NCI-H345 (cell line): ENCODE results near the gene ZNF621.

Experiments
- DNase-seq: peaks from one replicate; lab custom pipeline; 2025; lab: John Stamatoyannopoulos, UW

ZNF621 gene

GRCh38 chr3:40524568-40525285 lies at the start of gene ZNF621:
ZNF621 (plus strand) TSS chr3:40524960; CDS start chr3:40525841, 881 bp downstream.
- peak; percentile 78 for DNase-seq

DNA sequence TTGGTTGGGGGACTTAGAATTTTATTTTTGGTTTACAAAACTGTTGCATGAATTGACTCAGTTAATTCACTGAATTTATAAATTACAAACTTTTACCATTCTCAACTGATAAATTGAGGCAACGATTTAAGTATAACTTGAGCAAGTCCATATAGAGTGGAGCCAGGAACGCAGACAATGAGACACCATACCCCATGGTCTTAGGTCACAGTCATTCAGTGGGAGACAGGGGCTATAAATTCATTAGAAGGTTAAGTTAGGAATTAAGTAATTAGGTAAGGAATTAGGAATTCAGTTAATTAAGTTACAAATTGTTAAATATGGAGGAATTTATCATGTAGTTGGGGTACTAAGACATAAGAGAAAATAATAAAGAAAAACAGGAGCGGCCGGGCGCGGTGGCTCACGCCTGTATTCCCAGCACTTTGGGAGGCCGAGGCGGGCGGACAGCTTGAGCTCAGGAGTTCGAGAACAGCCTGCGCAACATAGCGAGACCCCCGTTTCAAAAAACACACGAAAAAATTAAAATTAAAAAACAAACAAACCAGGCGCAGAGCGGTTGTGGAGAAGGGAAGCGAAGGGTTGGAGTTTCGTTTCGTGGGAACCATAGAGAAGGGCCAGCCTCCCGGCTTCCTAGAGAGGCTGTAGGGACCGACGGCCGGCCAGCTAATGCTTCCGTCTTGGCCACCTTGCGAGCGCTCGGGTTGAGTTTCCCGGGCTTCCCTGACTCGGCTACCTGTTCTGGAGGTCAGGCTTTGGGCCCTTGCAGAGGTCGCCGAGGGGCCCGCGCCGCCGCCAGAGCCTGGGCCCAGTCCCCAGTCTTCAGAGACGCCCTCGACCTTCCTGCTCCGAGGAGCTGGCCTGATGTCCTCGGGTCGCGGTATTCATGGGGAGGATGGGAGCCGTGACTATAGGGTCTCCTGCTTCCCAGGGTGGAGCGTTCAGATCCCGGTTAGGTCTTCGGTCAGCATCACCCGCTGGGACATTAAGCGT lies 48.0 kb upstream of the ZNF621 start, which contains the start of gene ZNF619:
Gene ZNF619 (plus strand): TSS at position 645 of the 993 bp plus-strand sequence. CDS start 858 bp downstream, outside the sequence.
- peak; percentile 43 for DNase-seq

DNA sequence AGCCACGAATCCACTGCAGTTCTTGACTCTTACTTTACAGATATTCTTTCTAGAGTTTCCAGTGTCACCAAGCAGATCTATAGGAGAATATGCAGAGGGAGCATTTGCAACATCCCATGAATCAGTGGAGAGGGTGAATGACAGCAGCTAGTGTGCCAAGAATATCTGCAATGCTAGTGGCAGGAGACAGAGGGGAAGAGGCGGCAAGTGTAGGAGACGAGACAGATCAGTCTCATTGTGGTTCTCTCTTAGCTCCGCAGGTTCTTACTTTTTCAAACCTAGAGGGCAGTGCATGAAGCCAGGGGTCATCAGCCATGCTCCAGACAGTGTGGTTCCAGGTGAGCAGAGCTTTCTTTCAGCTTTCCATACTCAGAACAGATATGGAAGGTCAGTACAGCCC lies 47.1 kb upstream of the ZNF621 start:
- no peak for DNase-seq

- DNase-seq = no peak
Measured at GRCh38 chr3:40487172-40487571, 37.6 kb upstream of the ZNF621 start.

DNA sequence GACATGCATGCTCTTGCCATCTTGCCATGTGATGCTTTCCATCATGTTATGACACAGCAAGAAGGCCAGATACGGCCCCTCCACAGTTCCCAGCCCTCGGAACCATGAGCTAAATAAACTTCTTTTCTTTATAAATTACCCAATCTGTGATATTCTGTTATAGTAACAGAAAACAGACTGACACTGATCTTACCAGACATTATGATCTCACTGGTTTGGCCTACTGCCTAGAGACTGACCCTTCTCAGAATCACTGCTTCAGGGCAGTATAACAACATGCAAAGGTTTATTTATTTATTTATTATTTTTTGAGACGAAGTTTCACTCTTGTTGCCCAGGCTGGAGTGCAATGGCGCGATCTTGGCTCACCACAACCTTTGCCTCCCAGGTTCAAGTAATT lies 33.8 kb upstream of the ZNF621 start:
- DNase-seq = no peak

DNA sequence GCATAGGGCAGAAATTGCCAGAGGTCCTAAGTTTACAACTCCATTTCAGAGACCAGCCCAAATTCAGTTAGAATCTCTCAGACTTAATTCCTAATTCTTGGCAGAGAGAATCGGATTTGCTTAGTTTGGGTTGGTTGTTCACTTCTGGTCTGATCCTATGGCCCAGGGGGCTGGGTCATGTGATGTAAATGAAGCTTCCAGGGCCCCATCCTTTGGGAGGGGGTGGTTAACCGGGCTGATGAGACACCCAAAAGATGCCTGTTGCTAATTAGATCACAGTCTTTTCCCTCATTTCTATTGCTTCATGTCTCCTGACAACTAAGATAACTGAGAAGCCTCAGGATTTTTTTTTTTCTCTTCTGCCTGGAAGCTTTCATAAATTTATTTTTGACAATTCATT lies 30.1 kb upstream of the ZNF621 start:
- no peak for DNase-seq

DNA sequence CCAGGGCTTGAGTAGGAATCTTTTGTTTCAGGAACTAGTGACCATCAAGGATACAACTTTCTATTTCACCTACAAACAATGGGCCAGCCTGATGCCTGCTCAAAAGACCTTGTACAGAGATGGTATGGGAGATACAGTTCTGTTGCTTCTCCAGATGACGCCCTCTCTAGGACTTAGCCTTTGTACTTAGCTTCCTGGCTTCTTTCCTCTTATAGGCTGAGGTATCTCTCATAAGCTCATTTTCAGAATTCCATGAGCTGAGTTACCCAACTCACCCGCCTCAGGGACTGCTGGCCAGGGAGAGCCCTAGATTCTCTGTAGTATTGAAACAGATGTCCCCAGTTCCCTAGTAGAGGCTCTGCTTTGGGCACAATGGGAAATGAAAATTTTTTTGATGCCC lies 27.5 kb upstream of the ZNF621 start:
- DNase-seq = no peak

GRCh38 chr3:40499952-40500351 lies 24.8 kb upstream of the ZNF621 start:
- no peak for DNase-seq

GRCh38 chr3:40502034-40502433 lies 22.7 kb upstream of the ZNF621 start:
- no peak for DNase-seq

DNA sequence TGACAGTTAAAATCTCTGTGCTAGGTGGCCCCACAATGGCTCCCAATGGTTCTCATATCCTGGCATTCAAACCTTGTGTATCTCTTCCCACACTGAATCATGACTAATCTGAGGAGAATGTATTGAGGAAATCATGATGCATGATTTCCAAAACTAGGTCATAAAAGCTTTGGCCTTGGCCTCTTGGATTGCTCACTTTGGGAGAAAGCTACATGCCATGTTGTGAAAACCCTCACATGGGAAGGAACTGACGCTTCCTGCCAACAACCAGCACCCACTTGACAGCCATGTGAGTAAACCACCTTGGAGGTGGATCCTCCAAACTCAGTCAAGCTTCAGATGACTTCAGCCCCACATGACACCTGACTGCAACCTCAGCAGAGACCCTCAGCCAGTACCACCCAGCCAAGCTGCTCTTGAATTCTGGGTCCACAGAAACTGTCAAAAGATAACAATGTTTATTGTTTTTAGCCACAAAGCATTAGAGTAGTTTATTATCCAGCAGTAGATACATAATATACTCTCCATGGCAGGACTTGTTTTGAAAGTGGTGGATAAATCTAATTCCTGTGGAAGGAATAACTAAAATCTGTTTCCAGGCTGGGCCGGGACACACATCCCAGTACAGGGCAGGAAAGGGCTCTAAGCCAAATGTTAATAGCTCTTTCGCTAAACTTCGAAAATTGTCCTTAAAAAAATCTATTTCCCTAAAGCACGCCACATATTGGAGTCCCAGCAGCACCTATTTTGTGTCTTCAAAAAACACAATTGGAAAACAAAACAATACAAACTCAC lies 19.9 kb upstream of the ZNF621 start:
- no peak for DNase-seq

- DNase-seq = peak; percentile 83
Measured at GRCh38 chr3:40505599-40506462, 18.9 kb upstream of the ZNF621 start, which contains the start of gene ZNF620. ZNF620 (plus strand) TSS chr3:40506039; CDS start chr3:40506353, 314 bp downstream.

GRCh38 chr3:40511031-40511718 lies 13.6 kb upstream of the ZNF621 start:
- DNase-seq = no peak

DNA sequence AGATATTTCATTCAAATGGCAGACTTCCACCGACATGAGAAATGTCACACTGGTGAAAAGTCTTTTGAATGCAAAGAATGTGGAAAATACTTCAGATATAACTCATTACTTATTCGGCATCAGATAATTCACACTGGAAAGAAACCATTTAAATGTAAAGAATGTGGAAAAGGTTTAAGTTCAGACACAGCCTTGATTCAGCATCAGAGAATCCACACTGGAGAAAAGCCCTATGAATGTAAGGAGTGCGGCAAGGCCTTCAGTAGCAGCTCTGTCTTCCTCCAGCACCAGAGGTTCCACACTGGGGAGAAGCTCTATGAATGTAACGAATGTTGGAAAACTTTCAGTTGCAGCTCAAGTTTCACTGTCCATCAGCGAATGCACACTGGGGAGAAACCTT lies 8.6 kb upstream of the ZNF621 start:
- no peak for DNase-seq

GRCh38 chr3:40518067-40518466 lies 6.7 kb upstream of the ZNF621 start:
- no peak for DNase-seq

- DNase-seq = no peak
Measured at GRCh38 chr3:40518848-40519247, 5.9 kb upstream of the ZNF621 start.

- DNase-seq = no peak
Measured at GRCh38 chr3:40521254-40521653, 3.5 kb upstream of the ZNF621 start.

- DNase-seq = no peak
Measured at GRCh38 chr3:40523781-40524180, 979 bp upstream of the ZNF621 start.

DNA sequence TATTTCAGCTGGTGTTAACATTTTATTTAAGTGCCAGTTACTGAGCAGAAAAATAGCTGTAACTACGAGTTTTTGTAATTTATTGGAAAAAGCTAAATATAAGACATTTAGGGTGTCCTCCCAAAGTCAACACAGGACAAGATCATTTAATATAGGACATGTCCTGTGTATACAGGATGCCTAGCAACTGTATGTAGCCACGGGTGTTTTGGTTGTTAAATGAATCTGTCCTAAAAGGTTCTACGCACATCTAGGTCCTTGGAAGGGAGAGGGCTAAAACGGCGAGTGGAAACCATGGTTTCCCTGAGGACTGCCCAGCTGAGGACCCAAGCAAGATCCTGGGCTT lies 565 bp upstream of the ZNF621 start:
- DNase-seq = no peak

- no peak for DNase-seq
Measured at GRCh38 chr3:40528426-40528825, 3.7 kb downstream of the ZNF621 start.

DNA sequence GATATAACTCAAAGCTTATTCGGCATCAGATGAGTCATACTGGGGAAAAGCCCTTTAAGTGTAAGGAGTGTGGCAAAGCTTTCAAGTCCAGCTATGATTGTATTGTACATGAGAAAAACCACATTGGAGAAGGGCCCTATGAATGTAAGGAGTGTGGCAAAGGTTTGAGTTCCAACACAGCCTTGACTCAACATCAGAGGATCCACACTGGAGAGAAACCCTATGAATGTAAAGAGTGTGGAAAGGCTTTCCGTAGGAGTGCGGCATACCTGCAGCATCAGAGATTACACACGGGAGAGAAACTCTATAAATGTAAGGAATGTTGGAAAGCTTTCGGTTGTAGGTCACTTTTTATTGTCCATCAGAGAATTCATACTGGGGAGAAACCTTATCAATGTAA lies 7.5 kb downstream of the ZNF621 start:
- DNase-seq = no peak

GRCh38 chr3:40534283-40534682 lies 9.5 kb downstream of the ZNF621 start:
- DNase-seq = no peak
